ENCODE data around the gene CLSTN2. TPM values are rescaled to one million over a fixed set of nuclear protein-coding genes. Genes with fewer than 3 reads are reported as not detected.

The CLSTN2 gene
- total RNA-seq, 4 donors from 2014 or later = 19.5 to 66.7 (median 42.5) TPM

DNA sequence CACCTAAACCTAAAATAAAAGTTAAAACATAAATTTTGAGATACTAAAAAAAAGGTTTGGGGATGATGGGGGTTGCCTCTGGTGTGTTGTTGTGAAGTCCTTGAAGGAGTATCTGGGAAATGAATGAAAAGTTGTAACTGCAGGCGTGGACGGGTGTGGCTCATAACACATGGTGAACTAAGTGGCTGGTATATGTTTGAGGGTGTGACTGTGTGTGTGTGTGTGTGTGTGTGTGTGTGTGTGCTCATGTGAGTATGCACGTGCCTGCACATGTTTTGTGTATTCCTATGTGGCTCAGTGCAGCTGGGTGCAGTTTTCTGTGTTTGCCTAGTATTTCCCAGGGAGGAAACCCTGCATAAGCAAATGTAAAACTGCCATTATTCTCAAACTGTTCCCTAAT lies 513.0 kb downstream of the CLSTN2 start:
- TF ChIP-seq, protein P1, sequence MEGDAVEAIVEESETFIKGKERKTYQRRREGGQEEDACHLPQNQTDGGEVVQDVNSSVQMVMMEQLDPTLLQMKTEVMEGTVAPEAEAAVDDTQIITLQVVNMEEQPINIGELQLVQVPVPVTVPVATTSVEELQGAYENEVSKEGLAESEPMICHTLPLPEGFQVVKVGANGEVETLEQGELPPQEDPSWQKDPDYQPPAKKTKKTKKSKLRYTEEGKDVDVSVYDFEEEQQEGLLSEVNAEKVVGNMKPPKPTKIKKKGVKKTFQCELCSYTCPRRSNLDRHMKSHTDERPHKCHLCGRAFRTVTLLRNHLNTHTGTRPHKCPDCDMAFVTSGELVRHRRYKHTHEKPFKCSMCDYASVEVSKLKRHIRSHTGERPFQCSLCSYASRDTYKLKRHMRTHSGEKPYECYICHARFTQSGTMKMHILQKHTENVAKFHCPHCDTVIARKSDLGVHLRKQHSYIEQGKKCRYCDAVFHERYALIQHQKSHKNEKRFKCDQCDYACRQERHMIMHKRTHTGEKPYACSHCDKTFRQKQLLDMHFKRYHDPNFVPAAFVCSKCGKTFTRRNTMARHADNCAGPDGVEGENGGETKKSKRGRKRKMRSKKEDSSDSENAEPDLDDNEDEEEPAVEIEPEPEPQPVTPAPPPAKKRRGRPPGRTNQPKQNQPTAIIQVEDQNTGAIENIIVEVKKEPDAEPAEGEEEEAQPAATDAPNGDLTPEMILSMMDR (IDR thresholded peaks at IDR 0.05; ENCODE audit: low read depth) = no peak

GRCh38 chr3:140449413-140450256 lies 514.6 kb downstream of the CLSTN2 start:
- TF ChIP-seq, protein P1 (IDR thresholded peaks at IDR 0.05; ENCODE audit: low read depth) = no peak

DNA sequence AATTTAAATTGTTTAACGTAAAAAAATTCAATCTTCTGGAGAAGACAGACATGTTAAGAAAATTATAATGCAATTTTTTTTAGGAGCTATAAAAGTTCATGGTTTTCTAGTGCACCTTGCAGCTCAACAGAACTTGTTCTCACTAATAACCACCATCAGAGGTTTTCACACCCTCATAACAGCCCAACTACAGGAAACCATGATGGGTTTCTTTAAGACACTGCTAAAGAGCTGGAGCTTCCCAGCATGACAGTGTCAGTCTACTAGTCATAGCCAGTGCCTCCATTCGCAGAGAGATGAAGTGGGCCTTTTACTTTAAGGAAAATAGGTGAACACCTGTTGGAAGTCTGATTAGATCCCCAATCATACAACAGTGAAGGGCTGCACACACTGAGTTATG lies 518.8 kb downstream of the CLSTN2 start:
- TF ChIP-seq, protein P1 (IDR thresholded peaks at IDR 0.05; ENCODE audit: low read depth) = no peak

DNA sequence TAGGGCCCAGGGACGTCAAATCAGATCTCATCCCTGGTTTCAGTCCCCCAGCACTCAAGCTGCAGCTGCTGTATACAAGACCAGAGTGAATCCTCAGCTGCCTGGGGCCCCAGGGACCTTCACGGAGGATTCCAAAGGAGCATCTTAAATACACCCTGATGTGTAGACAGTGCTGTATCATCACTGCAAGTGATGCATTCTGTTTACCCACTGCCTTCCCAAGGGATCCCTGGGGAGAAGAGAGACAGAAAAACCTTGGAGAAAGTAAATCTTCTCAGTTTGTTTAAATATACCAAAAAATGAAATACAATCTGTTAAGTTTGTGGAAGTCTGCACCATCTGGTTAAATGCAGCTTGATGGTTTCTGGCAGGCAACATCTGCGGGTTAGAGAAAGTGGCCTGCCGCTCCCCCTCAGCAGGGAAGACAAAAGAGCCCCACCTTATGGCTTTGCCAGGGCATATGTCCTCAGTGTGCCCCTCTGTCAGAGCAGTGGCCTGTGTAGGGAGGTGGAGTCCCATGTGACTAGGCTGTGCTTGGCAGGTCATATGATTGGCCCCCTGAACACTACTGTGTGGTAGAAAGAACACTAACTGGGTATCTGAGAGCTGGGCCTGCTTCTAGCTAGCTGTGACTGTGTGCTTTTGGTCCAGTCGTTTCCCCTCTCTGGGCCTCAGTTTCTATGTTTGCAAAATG lies 520.7 kb downstream of the CLSTN2 start:
- TF ChIP-seq, protein P1 (IDR thresholded peaks at IDR 0.05; ENCODE audit: low read depth) = no peak

DNA sequence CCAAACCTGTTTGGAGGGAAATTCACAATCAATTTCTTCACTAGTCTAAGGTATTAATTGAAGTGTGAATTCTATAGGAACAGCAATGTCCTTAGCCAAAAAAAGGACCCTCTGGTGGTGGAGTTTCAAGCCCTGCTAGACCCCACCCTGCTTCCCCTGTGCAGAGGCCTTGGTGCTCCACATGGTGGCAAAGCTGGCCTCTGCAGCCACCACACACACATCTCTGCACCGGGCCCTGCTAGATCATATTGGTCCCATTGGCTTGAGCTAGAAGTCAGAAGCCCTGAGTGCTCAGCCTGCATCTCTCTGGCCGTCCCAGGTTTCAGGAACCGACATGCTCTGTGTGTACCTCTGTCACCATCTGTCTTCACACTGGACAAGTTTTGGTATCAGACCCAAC lies 522.0 kb downstream of the CLSTN2 start:
- TF ChIP-seq, protein P1 (IDR thresholded peaks at IDR 0.05; ENCODE audit: low read depth) = no peak

DNA sequence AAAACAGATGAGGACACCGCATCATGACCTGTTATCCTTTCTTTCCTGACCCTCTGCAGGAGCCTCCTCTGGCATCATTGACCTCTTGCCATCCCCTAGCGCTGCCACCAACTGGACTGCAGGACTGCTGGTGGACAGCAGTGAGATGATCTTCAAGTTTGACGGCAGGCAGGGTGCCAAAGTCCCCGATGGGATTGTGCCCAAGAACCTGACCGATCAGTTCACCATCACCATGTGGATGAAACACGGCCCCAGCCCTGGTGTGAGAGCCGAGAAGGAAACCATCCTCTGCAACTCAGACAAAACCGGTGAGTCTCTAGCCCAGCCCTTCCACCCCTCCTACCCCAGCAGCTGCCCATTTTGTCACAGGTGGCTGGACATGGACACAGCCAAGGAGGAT lies 524.5 kb downstream of the CLSTN2 start:
- TF ChIP-seq, protein P1 (IDR thresholded peaks at IDR 0.05; ENCODE audit: low read depth) = no peak

DNA sequence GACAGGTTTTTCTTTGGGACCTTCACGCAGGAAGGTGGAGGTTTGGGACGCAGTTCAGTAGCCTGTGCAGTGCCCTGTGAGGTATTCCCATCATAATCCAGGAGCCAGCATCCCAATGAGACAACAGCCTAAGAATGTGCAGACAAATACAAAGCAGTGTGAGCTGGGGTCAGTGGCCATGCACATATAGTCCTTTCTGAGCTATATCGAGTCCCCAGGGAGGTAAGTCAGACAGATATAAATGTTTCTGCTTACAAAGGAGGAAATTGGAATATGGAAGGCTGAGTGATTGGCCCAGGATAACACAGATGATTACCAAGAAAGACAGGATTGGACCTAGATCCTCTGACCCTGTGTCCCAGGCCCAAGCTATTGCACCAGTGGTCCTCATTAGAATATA lies 526.3 kb downstream of the CLSTN2 start:
- TF ChIP-seq, protein P1 (IDR thresholded peaks at IDR 0.05; ENCODE audit: low read depth) = no peak

All from subcutaneous adipose tissue (tissue), 4 donors.